Nephron progenitor cell (in vitro differentiated cells): ENCODE data around the gene ERMN.

Source experiments
- DNase-seq: peaks from one replicate; pipeline ENCODE4 v3.0.0; 2021
- H3K27ac Mint-ChIP-seq: 2 replicates; pipeline ENCODE4 v1.8.0; 2021; ENCODE audit warnings: mild to moderate bottlenecking, moderate library complexity, mixed read lengths
- H3K27me3 Mint-ChIP-seq: 2 replicates; pipeline ENCODE4 v1.8.0; 2021; ENCODE audit warnings: mild to moderate bottlenecking, low read depth, mixed read lengths; ENCODE audit not compliant: poor library complexity
- H3K36me3 Mint-ChIP-seq: 2 replicates; pipeline ENCODE4 v1.8.0; 2021; ENCODE audit warnings: low read depth, mixed read lengths
- H3K4me1 Mint-ChIP-seq: 2 replicates; pipeline ENCODE4 v1.8.0; 2021; ENCODE audit warnings: mixed read lengths
- H3K4me3 Mint-ChIP-seq: 2 replicates; pipeline ENCODE4 v1.8.0; 2021; ENCODE audit warnings: mild to moderate bottlenecking, moderate library complexity, mixed read lengths
- H3K9me3 Mint-ChIP-seq: 2 replicates; pipeline ENCODE4 v1.8.0; 2021; ENCODE audit warnings: mild to moderate bottlenecking, moderate library complexity, mixed read lengths
- CTCF ChIP-seq: fragments of 200-600 bp; sonication (generic); IDR thresholded peaks from 2 replicates; pipeline ENCODE4 v1.5.0; 2021; ENCODE audit warnings: antibody characterized with exemption

Gene ERMN

GRCh38 chr2:157305723-157306110 lies 19.9 kb downstream of the ERMN start:
- no peak for DNase-seq
- no peaks in the 10 kb centered on the region for H3K9me3 Mint-ChIP-seq
- TF ChIP-seq CTCF: no peak
- no peak overlapping the region for H3K4me3 Mint-ChIP-seq
- no peaks in the 10 kb centered on the region for H3K36me3 Mint-ChIP-seq
- no peaks in the 10 kb centered on the region for H3K27me3 Mint-ChIP-seq
- H3K4me1 Mint-ChIP-seq: peaks cover 5% of the 10 kb centered on the region
- no peak overlapping the region for H3K27ac Mint-ChIP-seq

- Mint-ChIP-seq H3K27ac (no peak overlapping the region), H3K9me3 (no peaks in the 10 kb centered on the region), H3K27me3 (no peaks in the 10 kb centered on the region), H3K36me3 (no peaks in the 10 kb centered on the region), H3K4me3 (no peak overlapping the region), H3K4me1 (peaks cover 5% of the 10 kb centered on the region)
- TF ChIP-seq CTCF: no peak
- no peak for DNase-seq
Observed at GRCh38 chr2:157304811-157305722, 20.6 kb downstream of the ERMN start.

- Mint-ChIP-seq H3K36me3 (no peaks in the 10 kb centered on the region), H3K9me3 (no peaks in the 10 kb centered on the region), H3K4me3 (no peak overlapping the region), H3K27ac (no peak overlapping the region), H3K4me1 (peaks cover 5% of the 10 kb centered on the region), H3K27me3 (no peaks in the 10 kb centered on the region)
- no peak for TF ChIP-seq CTCF
- DNase-seq: no peak
Observed at GRCh38 chr2:157303612-157304011, 22.0 kb downstream of the ERMN start.

GRCh38 chr2:157302492-157303099 lies 23.0 kb downstream of the ERMN start:
- peak; percentile 83 for TF ChIP-seq CTCF
- H3K4me3 Mint-ChIP-seq: no peak overlapping the region
- peak; percentile 31 for DNase-seq
- no peaks in the 10 kb centered on the region for H3K27me3 Mint-ChIP-seq
- H3K27ac Mint-ChIP-seq: no peak overlapping the region
- peaks cover 5% of the 10 kb centered on the region for H3K4me1 Mint-ChIP-seq
- H3K9me3 Mint-ChIP-seq: no peaks in the 10 kb centered on the region
- H3K36me3 Mint-ChIP-seq: no peaks in the 10 kb centered on the region

GRCh38 chr2:157301307-157301706 lies 24.3 kb downstream of the ERMN start:
- Mint-ChIP-seq H3K27me3 (no peaks in the 10 kb centered on the region), H3K36me3 (no peaks in the 10 kb centered on the region), H3K27ac (no peak overlapping the region), H3K4me1 (no peaks in the 10 kb centered on the region), H3K9me3 (no peaks in the 10 kb centered on the region), H3K4me3 (no peak overlapping the region)
- no peak for TF ChIP-seq CTCF
- no peak for DNase-seq

- no peaks in the 10 kb centered on the region for H3K36me3 Mint-ChIP-seq
- no peaks in the 10 kb centered on the region for H3K9me3 Mint-ChIP-seq
- no peak for TF ChIP-seq CTCF
- no peaks in the 10 kb centered on the region for H3K27me3 Mint-ChIP-seq
- H3K4me3 Mint-ChIP-seq: no peak overlapping the region
- no peaks in the 10 kb centered on the region for H3K4me1 Mint-ChIP-seq
- DNase-seq: no peak
- no peak overlapping the region for H3K27ac Mint-ChIP-seq
Observed at GRCh38 chr2:157296958-157297357, 28.7 kb downstream of the ERMN start.
